Activated CD8-positive, alpha-beta memory T cell treated with anti-CD3 and anti-CD28 coated beads, Interleukin-2, amount 50 U/mL, for 24 hours (primary cell): ENCODE results near the gene ASS1.
"Not testable (repeated sequence)": the region's sequence is repeated elsewhere in the genome, so short reads cannot be mapped to it uniquely, and the experiment has no call there.

Source experiments
- DNase-seq: peaks from one replicate; pipeline ENCODE4 v3.0.0-alpha.2; 2020; ENCODE audit errors: extremely low read depth

The ASS1 gene

GRCh38 chr9:130433947-130434262, 10.9 kb upstream of the ASS1 start:
- no peak for DNase-seq

GRCh38 chr9:130434656-130435055, 10.1 kb upstream of the ASS1 start:
- DNase-seq, result not testable (repeated sequence)

GRCh38 chr9:130437011-130437789, 7.6 kb upstream of the ASS1 start:
- DNase-seq, result no peak

GRCh38 chr9:130438382-130438981, 6.3 kb upstream of the ASS1 start:
- DNase-seq, result no peak

GRCh38 chr9:130441031-130441430, 3.7 kb upstream of the ASS1 start:
- no peak for DNase-seq

- DNase-seq, result no peak
These were observed 1.9 kb upstream of the ASS1 start for GRCh38 chr9:130442746-130443455.

- no peak for DNase-seq
These were observed 1.3 kb upstream of the ASS1 start for GRCh38 chr9:130443456-130443801.

GRCh38 chr9:130443840-130444492, 795 bp upstream of the ASS1 start:
- no peak for DNase-seq

GRCh38 chr9:130445268-130445983, 665 bp downstream of the ASS1 start:
- no peak for DNase-seq

GRCh38 chr9:130446101-130446861, 1.5 kb downstream of the ASS1 start:
- no peak for DNase-seq

GRCh38 chr9:130447193-130447816, 2.5 kb downstream of the ASS1 start:
- no peak for DNase-seq

GRCh38 chr9:130448035-130448624, 3.4 kb downstream of the ASS1 start:
- DNase-seq, result no peak

- DNase-seq, result no peak
These were observed 4.2 kb downstream of the ASS1 start for GRCh38 chr9:130448771-130449603.

- no peak for DNase-seq
These were observed 5.7 kb downstream of the ASS1 start for GRCh38 chr9:130450344-130451003.

GRCh38 chr9:130451004-130451390, 6.2 kb downstream of the ASS1 start:
- no peak for DNase-seq

GRCh38 chr9:130451509-130452388, 7.0 kb downstream of the ASS1 start:
- DNase-seq, result no peak

GRCh38 chr9:130452835-130453234, 8.1 kb downstream of the ASS1 start:
- no peak for DNase-seq

- no peak for DNase-seq
These were observed 8.7 kb downstream of the ASS1 start for GRCh38 chr9:130453487-130453886.
